Panc1 (cell line): Measurements from ENCODE around the gene DIP2C.

ENCODE experiments used
- POLR2AphosphoS5 ChIP-seq: IDR thresholded peaks from 2 replicates; pipeline ENCODE4 v1.6.1; 2012; ENCODE audit warnings: mild to moderate bottlenecking, low read depth, low read length, moderate library complexity
- TF ChIP-seq, protein P1 (sequence below): fragments of 450-650 bp; IDR thresholded peaks from 2 replicates; pipeline ENCODE4 v1.5.1; 2017; ENCODE audit warnings: mild to moderate bottlenecking
- TF ChIP-seq, protein P2 (sequence below), 2 experiments: IDR thresholded peaks; 2 replicates each; pipeline ENCODE4 v1.6.1; 2011 to 2012; ENCODE audit warnings: low read depth in 2 of 2, control low read depth in 1 of 2, low read length in 1 of 2, mild to moderate bottlenecking in 1 of 2, moderate library complexity in 1 of 2; ENCODE audit not compliant: insufficient read depth in 1 of 2

- TF ChIP-seq, protein P1, sequence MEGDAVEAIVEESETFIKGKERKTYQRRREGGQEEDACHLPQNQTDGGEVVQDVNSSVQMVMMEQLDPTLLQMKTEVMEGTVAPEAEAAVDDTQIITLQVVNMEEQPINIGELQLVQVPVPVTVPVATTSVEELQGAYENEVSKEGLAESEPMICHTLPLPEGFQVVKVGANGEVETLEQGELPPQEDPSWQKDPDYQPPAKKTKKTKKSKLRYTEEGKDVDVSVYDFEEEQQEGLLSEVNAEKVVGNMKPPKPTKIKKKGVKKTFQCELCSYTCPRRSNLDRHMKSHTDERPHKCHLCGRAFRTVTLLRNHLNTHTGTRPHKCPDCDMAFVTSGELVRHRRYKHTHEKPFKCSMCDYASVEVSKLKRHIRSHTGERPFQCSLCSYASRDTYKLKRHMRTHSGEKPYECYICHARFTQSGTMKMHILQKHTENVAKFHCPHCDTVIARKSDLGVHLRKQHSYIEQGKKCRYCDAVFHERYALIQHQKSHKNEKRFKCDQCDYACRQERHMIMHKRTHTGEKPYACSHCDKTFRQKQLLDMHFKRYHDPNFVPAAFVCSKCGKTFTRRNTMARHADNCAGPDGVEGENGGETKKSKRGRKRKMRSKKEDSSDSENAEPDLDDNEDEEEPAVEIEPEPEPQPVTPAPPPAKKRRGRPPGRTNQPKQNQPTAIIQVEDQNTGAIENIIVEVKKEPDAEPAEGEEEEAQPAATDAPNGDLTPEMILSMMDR = no peak
- no peak for TF ChIP-seq POLR2AphosphoS5
- TF ChIP-seq, protein P2, sequence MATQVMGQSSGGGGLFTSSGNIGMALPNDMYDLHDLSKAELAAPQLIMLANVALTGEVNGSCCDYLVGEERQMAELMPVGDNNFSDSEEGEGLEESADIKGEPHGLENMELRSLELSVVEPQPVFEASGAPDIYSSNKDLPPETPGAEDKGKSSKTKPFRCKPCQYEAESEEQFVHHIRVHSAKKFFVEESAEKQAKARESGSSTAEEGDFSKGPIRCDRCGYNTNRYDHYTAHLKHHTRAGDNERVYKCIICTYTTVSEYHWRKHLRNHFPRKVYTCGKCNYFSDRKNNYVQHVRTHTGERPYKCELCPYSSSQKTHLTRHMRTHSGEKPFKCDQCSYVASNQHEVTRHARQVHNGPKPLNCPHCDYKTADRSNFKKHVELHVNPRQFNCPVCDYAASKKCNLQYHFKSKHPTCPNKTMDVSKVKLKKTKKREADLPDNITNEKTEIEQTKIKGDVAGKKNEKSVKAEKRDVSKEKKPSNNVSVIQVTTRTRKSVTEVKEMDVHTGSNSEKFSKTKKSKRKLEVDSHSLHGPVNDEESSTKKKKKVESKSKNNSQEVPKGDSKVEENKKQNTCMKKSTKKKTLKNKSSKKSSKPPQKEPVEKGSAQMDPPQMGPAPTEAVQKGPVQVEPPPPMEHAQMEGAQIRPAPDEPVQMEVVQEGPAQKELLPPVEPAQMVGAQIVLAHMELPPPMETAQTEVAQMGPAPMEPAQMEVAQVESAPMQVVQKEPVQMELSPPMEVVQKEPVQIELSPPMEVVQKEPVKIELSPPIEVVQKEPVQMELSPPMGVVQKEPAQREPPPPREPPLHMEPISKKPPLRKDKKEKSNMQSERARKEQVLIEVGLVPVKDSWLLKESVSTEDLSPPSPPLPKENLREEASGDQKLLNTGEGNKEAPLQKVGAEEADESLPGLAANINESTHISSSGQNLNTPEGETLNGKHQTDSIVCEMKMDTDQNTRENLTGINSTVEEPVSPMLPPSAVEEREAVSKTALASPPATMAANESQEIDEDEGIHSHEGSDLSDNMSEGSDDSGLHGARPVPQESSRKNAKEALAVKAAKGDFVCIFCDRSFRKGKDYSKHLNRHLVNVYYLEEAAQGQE (IDR thresholded peaks at IDR 0.05; ENCODE audit: insufficient read depth in 1 of 2, low read depth in 2 of 2, low read length in 1 of 2) = no peak
Measured at GRCh38 chr10:550665-551372, 138.6 kb downstream of the DIP2C start.
